Liver (tissue), 3 donors: ENCODE results near the gene SIK3.

Experiments
- ATF3 ChIP-seq: IDR thresholded peaks from 2 replicates; pipeline ENCODE4 v1.6.1; 2016; ENCODE audit warnings: antibody characterized with exemption
- CTCF ChIP-seq: fragments of 150-350 bp; IDR thresholded peaks from 2 replicates; pipeline ENCODE4 v1.5.1; 2017; ENCODE audit warnings: improper control_type of control experiment, low read depth, low read length; ENCODE audit not compliant: missing input control
- SP1 ChIP-seq: IDR thresholded peaks from 2 replicates; pipeline ENCODE4 v1.6.1; 2018; ENCODE audit warnings: antibody characterized with exemption, mild to moderate bottlenecking
- TAF1 ChIP-seq: conservative IDR thresholded peaks from 2 replicates; pipeline ENCODE4 v1.6.1; 2016; ENCODE audit warnings: antibody characterized with exemption, mild to moderate bottlenecking
- YY1 ChIP-seq: IDR thresholded peaks from 2 replicates; pipeline ENCODE4 v1.6.1; 2016; ENCODE audit warnings: antibody characterized with exemption, mild to moderate bottlenecking
- donor health status: healthy.
- donor health status: healthy.

DNA sequence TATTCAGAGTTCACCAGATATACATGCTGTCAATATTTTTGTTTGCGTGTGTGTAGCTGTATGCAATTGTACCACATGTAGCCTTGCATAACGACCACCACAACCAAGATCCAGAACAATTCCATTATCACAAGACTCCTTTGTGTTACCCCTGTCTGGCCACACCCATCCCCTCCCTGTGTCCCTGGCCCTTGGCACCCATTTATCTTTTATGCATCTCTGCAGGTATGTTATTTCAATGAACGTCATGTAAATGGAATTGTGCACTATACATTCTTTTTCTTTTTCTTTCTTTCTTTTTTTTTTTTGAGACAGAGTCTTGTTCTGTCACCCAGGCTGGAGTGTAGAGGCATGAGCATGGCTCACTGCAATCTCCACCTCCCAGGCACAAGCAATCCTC, 36.2 kb upstream of the SIK3 start:
- TF ChIP-seq SP1 (no peak), YY1 (no peak), CTCF (no peak), TAF1 (no peak), ATF3 (no peak)
